HCT116 (cell line): Measurements from ENCODE around the gene LZIC. TPM values are rescaled to one million over a fixed set of nuclear protein-coding genes. Genes with fewer than 3 reads are reported as not detected.

Experiments
- ATAC-seq: fragments of 200-7000 bp; cut with Tn5 transposase; 2 replicates; pipeline ENCODE4 v1.9.1; 2020; ENCODE audit warnings: mild to moderate bottlenecking, moderate library complexity
- BruUV-seq: library from RNA; stranded (reverse); fragments of 400-500 nt; replicated peaks from 2 replicates; lab custom pipeline; 2021; lab: Mats Ljungman, UMichigan
- CTCF ChIA-PET: fragments of 300-600 bp; sonication (Branson Sonifier 250); formaldehyde crosslinking; loops from one replicate; lab custom pipeline; 2021; ENCODE audit warnings: antibody characterized with exemption; lab: Charles Lee
- POLR2A ChIA-PET: fragments of 300-600, 350-600 bp; sonication (Branson Sonifier 250); formaldehyde crosslinking; loops from one replicate; lab custom pipeline; 2021; ENCODE audit warnings: antibody characterized with exemption; lab: Charles Lee
- RAD21 ChIA-PET, 2 experiments: fragments of 300-600 bp; sonication (Branson Sonifier 250); formaldehyde crosslinking; loops; one replicate each; lab custom pipeline; 2023; ENCODE audit warnings: low total read pairs in 2 of 2; ENCODE audit not compliant: uncharacterized antibody in 2 of 2, unreplicated experiment in 2 of 2, low non-redundant PET in 1 of 2; lab: Charles Lee
- DNase-seq: peaks from one replicate; pipeline ENCODE4 v3.0.0-alpha.2; 2010; ENCODE audit warnings: low read depth, low spot score
- H2AFZ ChIP-seq: fragments of 200-600 bp; shearing (Covaris generic), sonication (generic); 2 replicates; pipeline ENCODE4 v1.6.1; 2017; ENCODE audit warnings: low read depth, mixed run types, mixed read lengths, antibody characterized with exemption, low read length; ENCODE audit not compliant: poor library complexity, severe bottlenecking
- H3K27ac ChIP-seq: 2 replicates; pipeline ENCODE4 v1.5.1; 2012; ENCODE audit warnings: low read depth, low read length
- H3K27me3 ChIP-seq: fragments of 200-600 bp; sonication (generic); 2 replicates; pipeline ENCODE4 v1.6.1; 2016; ENCODE audit warnings: mixed run types, low read length, mixed read lengths; ENCODE audit not compliant: insufficient read depth
- H3K36me3 ChIP-seq, 2 experiments: fragments of 200-500 bp in 1 of 2; fragments of 200-600 bp in 1 of 2; sonication (Bioruptor generic) in 1 of 2; sonication (generic) in 1 of 2; 2 replicates each; pipeline versions ENCODE4 v1.5.1 to v1.6.1; 2014 to 2016; ENCODE audit warnings: low read length in 2 of 2, inconsistent platforms in 1 of 2, mixed read lengths in 1 of 2, mixed run types in 1 of 2; ENCODE audit not compliant: insufficient read depth in 2 of 2, control insufficient read depth in 1 of 2
- H3K4me1 ChIP-seq, 2 experiments: fragments of 200-600 bp in 1 of 2; sonication (generic) in 1 of 2; 2 replicates each; pipeline versions ENCODE4 v1.5.1 to v1.6.1; 2012 to 2017; ENCODE audit warnings: low read length in 2 of 2, inconsistent platforms in 1 of 2, mild to moderate bottlenecking in 1 of 2, mixed read lengths in 1 of 2, mixed run types in 1 of 2, moderate library complexity in 1 of 2; ENCODE audit not compliant: insufficient read depth in 2 of 2, control insufficient read depth in 1 of 2
- H3K4me2 ChIP-seq: fragments of 200-600 bp; sonication (generic); 2 replicates; pipeline ENCODE4 v1.6.1; 2017; ENCODE audit warnings: mixed run types, low read length, mixed read lengths
- H3K4me3 ChIP-seq, 2 experiments: fragments of 200-600 bp in 1 of 2; sonication (generic) in 1 of 2; replicated peaks in 1 of 2; 2 replicates each; pipeline ENCODE4 v1.5.1; 2011 to 2016; ENCODE audit warnings: low read length in 2 of 2, control low read depth in 1 of 2, low read depth in 1 of 2, mild to moderate bottlenecking in 1 of 2, mixed read lengths in 1 of 2, mixed run types in 1 of 2
- H3K79me2 ChIP-seq: fragments of 200-600 bp; sonication (generic); 2 replicates; pipeline ENCODE4 v1.6.1; 2017; ENCODE audit warnings: mild to moderate bottlenecking, mixed run types, low read length, moderate library complexity, mixed read lengths; ENCODE audit not compliant: insufficient read depth
- H3K9ac ChIP-seq: fragments of 200-600 bp; sonication (generic); 2 replicates; pipeline ENCODE4 v1.6.1; 2016; ENCODE audit warnings: low read length, mixed read lengths
- H3K9me2 ChIP-seq: fragments of 200-600 bp; sonication (generic), shearing (Covaris generic); 2 replicates; pipeline ENCODE4 v1.6.1; 2017; ENCODE audit warnings: mixed run types, mild to moderate bottlenecking, moderate library complexity; ENCODE audit not compliant: insufficient read depth
- H3K9me3 ChIP-seq, 2 experiments: fragments of 200-500 bp in 1 of 2; fragments of 200-600 bp in 1 of 2; sonication (Bioruptor generic) in 1 of 2; sonication (generic) in 1 of 2; 2 replicates each; pipeline ENCODE4 v1.6.1; 2014 to 2017; ENCODE audit warnings: low read length in 2 of 2, mixed read lengths in 2 of 2, inconsistent platforms in 1 of 2, low read depth in 1 of 2, mild to moderate bottlenecking in 1 of 2, mixed run types in 1 of 2, moderate library complexity in 1 of 2; ENCODE audit not compliant: control insufficient read depth in 1 of 2, insufficient read depth in 1 of 2
- H4K20me1 ChIP-seq: fragments of 200-600 bp; sonication (generic), shearing (Covaris generic); 2 replicates; pipeline ENCODE4 v1.6.1; 2017; ENCODE audit warnings: mixed run types, mild to moderate bottlenecking, moderate library complexity; ENCODE audit not compliant: insufficient read depth
- CTCF ChIP-seq, 3 experiments: fragments of 200-600 bp in 1 of 3; sonication (generic) in 1 of 3; IDR thresholded peaks in 2 of 3; conservative IDR thresholded peaks in 1 of 3; 2 replicates each; pipeline ENCODE4 v1.5.1; 2012 to 2017; ENCODE audit warnings: low read depth in 2 of 3, low read length in 2 of 3, antibody characterized with exemption in 1 of 3, borderline replicate concordance in 1 of 3, control low read depth in 1 of 3, mild to moderate bottlenecking in 1 of 3, mixed read lengths in 1 of 3, mixed run types in 1 of 3, moderate library complexity in 1 of 3; ENCODE audit not compliant: insufficient read depth in 1 of 3
- RAD21 ChIP-seq: IDR thresholded peaks from 2 replicates; pipeline ENCODE4 v1.6.1; 2012; ENCODE audit warnings: low read depth, mild to moderate bottlenecking
- SRF ChIP-seq: IDR thresholded peaks from 2 replicates; pipeline ENCODE4 v1.6.1; 2012; ENCODE audit warnings: low read depth
- intact Hi-C: fragments of 100-400 bp; cut with micrococcal nuclease; formaldehyde crosslinking; loops from 2 replicates; pipeline ENCODE4 v1.10.0; 2022
- total RNA-seq: library from RNA; stranded (reverse); gene quantifications from one replicate; pipeline ENCODE4 v1.2.1, GENCODE V29; 2021; ENCODE audit not compliant: unreplicated experiment

Gene LZIC
- total RNA-seq, 1 experiment from 2014 or later: 26.6 TPM

- no peaks in the 10 kb centered on the region for H3K9me3 ChIP-seq
These were observed 722 bp downstream of the LZIC start for GRCh38 chr1:9942399-9942938.

More at GRCh38 chr1:9942399-9942938, 722 bp downstream of the LZIC start:
- Histone ChIP-seq H4K20me1 (no peaks in the 10 kb centered on the region), H3K36me3 (peaks cover 0 to 5% of the 10 kb centered on the region in 2 experiments; a peak in 1 of 4 replicates), H2AFZ (peak overlapping the region; percentile 36), H3K4me1 (peaks cover 4 to 6% of the 10 kb centered on the region in 2 experiments; a peak in 2 of 4 replicates), H3K79me2 (peaks cover 14% of the 10 kb centered on the region), H3K9ac (peak overlapping the region; percentile 97), H3K27me3 (no peaks in the 10 kb centered on the region), H3K9me2 (no peaks in the 10 kb centered on the region), H3K27ac (peak overlapping the region; percentile 83), H3K4me2 (peak overlapping the region; percentile 79), H3K4me3 (peak overlapping the region; percentile 84 to 90)
- intact Hi-C loops: loop anchor here (1.0 to 2.0 kb wide), 5 partner anchors 32 to 316 kb away; partner anchors contain the start of gene CTNNBIP1
- ATAC-seq (peak; percentile 46), DNase-seq (no peak)
- POLR2A ChIA-PET: interaction anchor here (0.7 to 2.4 kb wide), 5 partner anchors 20 to 90 kb away, joined by 3 to 11 read pairs (median 4); partner anchors contain the start of gene UBE4B
- RAD21 ChIA-PET: no interaction called here
- BruUV-seq: TSS peak; percentile 80
- CTCF ChIA-PET: interaction anchor here (0.7 to 1.9 kb wide), 6 partner anchors 32 to 210 kb away, joined by 3 to 8 read pairs (median 4); no protein-coding TSS in a partner anchor
- peak; percentile 86 for TF ChIP-seq RAD21
- TF ChIP-seq CTCF (IDR thresholded peaks at IDR 0.05 in 2 of 3, conservative IDR thresholded peaks at IDR 0.05 in 1 of 3; ENCODE audit: borderline replicate concordance in 1 of 3, insufficient read depth in 1 of 3, low read depth in 2 of 3, low read length in 2 of 3): peak; percentile 43 to 88 (median 68); a peak in 5 of 6 replicates
- no peak for TF ChIP-seq SRF
